Sciatic nerve (tissue), 2 donors: ENCODE results near the gene MRPS31. TPM values are rescaled to one million over a fixed set of nuclear protein-coding genes. Genes with fewer than 3 reads are reported as not detected.

ENCODE experiments used
- ATAC-seq: fragments of 200-7000 bp; cut with Tn5 transposase; one replicate; pipeline ENCODE4 v1.9.1; 2020; ENCODE audit warnings: mild to moderate bottlenecking, moderate library complexity
- DNase-seq: peaks from one replicate; pipeline ENCODE4 v3.0.0-alpha.2; 2020; ENCODE audit warnings: low spot score
- intact Hi-C: fragments of 100-400 bp; cut with DNase I; formaldehyde crosslinking; loops from one replicate; pipeline ENCODE4 v1.14.2; 2022
- total RNA-seq: library from RNA; stranded (reverse); fragmentation: NEBNext Ultra II Directional; extraction: Animal tissue kit (Norgen Biotek cat#: 25700); gene quantifications from one replicate; pipeline ENCODE4 v1.2.1, GENCODE V29; 2021
- donor health status: DM: no; HTN: no; CAD: no.
- donor health status: DM: no; HTN: no; CAD: no.

The MRPS31 gene
- 21.1 TPM for total RNA-seq

- DNase-seq = peak; percentile 95
- intact Hi-C loops = loop anchor here (10.0 kb wide), 1 partner anchor 294 kb away; the partner anchor contains the start of gene WBP4
- ATAC-seq = peak; percentile 99
Measured at GRCh38 chr13:40770934-40771618, at the start of gene MRPS31. MRPS31 (minus strand) TSS chr13:40771190; CDS start chr13:40771136, 54 bp downstream.

- ATAC-seq = no peak
- no peak for DNase-seq
- intact Hi-C loops = no loop called here
Measured at GRCh38 chr13:40819797-40820315, 48.9 kb upstream of the MRPS31 start.

DNA sequence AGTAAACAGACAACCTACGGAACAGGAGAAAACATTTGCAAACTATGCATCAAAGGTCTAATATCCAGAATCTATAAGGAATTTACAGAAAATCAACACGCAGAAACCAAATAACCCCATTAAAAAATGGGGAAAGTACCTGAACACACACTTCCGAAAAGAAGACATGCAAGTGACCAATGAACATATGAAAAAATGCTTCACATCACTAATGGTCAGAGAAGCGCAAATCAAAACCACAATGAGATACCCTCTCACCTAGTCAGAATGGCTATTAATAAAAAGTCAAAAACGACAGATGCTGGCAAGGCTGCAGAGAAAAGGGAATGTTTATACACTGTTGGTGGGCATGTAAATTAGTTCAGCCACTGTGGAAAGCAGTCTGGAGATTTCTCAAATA lies 47.9 kb upstream of the MRPS31 start:
- intact Hi-C loops = no loop called here
- ATAC-seq (no peak), DNase-seq (no peak)

- ATAC-seq (no peak), DNase-seq (no peak)
- intact Hi-C loops = no loop called here
Measured at GRCh38 chr13:40814803-40815202, 43.8 kb upstream of the MRPS31 start.

GRCh38 chr13:40813667-40814454 lies 42.9 kb upstream of the MRPS31 start:
- DNase-seq = no peak
- no peak for ATAC-seq
- intact Hi-C loops = no loop called here

- ATAC-seq (no peak), DNase-seq (no peak)
- intact Hi-C loops = no loop called here
Measured at GRCh38 chr13:40812724-40813445, 41.9 kb upstream of the MRPS31 start.

GRCh38 chr13:40812102-40812501 lies 41.1 kb upstream of the MRPS31 start:
- intact Hi-C loops = no loop called here
- ATAC-seq (no peak), DNase-seq (no peak)

- intact Hi-C loops = no loop called here
- ATAC-seq = no peak
- DNase-seq = no peak
Measured at GRCh38 chr13:40809471-40809870, 38.5 kb upstream of the MRPS31 start.

DNA sequence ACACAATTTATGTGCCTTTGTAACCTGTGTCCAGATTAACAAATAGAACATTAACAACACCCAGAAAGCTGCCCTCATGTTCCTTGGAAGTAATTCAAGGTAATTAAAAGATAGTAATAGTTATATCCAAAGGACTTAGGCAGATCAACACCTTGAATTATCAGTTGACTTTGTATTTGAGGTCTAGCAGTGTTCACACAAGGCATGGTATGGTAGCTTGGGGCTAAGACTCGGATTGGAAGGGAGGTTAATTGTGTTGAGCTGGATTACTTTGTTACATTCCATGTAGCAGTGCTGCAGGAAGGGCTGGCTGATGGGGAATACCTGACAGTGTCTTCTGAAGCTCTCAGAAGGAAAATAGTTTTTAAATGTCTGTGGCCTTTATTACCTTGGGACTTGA lies 35.3 kb upstream of the MRPS31 start:
- DNase-seq = no peak
- intact Hi-C loops = no loop called here
- ATAC-seq = no peak

- intact Hi-C loops = no loop called here
- DNase-seq = no peak
- no peak for ATAC-seq
Measured at GRCh38 chr13:40803316-40803715, 32.3 kb upstream of the MRPS31 start.

GRCh38 chr13:40801255-40802217 lies 30.5 kb upstream of the MRPS31 start:
- ATAC-seq (no peak), DNase-seq (no peak)
- intact Hi-C loops = no loop called here

DNA sequence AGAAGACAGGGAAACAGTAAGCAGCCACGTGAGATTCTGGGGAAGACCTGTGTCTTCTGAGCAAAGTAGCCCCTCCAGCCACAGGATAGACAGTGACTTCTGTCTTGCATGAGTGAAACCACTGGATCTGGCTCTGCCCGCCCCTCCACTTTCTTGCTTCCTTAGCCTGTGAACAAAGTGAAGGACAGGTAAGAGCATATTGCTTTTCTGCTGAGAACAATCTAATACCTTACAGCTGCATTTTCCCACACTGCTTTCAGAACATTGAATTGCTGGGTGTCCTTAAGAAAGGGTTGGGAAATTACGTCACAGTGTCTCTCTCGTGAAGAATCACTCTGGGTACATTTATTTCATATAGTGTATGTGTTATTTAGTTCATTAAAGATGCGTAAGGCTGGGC lies 29.6 kb upstream of the MRPS31 start:
- intact Hi-C loops = no loop called here
- no peak for ATAC-seq
- no peak for DNase-seq

GRCh38 chr13:40799508-40799907 lies 28.5 kb upstream of the MRPS31 start:
- no peak for ATAC-seq
- intact Hi-C loops = no loop called here
- DNase-seq = no peak

GRCh38 chr13:40798380-40798779 lies 27.4 kb upstream of the MRPS31 start:
- DNase-seq (no peak), ATAC-seq (no peak)
- intact Hi-C loops = no loop called here

DNA sequence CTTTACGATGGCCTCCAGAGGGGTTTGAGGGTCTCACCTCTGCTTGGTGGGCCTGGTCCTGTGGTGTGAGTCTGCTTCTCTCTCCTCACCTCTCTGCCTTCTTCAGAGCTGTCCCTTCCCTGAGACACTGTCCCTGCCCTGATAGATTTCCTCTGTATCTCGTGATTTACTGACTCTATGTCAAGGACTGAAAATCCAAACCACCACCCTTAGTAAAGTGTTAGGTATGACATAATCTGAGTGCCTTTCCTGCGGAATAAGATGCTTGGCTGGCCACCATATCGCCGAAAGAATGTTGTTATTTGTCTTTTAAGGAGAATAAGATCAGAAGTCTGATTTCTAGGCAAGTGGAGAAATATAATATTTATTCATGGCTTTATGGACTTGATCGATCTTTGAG lies 25.7 kb upstream of the MRPS31 start:
- intact Hi-C loops = no loop called here
- DNase-seq (no peak), ATAC-seq (no peak)

DNA sequence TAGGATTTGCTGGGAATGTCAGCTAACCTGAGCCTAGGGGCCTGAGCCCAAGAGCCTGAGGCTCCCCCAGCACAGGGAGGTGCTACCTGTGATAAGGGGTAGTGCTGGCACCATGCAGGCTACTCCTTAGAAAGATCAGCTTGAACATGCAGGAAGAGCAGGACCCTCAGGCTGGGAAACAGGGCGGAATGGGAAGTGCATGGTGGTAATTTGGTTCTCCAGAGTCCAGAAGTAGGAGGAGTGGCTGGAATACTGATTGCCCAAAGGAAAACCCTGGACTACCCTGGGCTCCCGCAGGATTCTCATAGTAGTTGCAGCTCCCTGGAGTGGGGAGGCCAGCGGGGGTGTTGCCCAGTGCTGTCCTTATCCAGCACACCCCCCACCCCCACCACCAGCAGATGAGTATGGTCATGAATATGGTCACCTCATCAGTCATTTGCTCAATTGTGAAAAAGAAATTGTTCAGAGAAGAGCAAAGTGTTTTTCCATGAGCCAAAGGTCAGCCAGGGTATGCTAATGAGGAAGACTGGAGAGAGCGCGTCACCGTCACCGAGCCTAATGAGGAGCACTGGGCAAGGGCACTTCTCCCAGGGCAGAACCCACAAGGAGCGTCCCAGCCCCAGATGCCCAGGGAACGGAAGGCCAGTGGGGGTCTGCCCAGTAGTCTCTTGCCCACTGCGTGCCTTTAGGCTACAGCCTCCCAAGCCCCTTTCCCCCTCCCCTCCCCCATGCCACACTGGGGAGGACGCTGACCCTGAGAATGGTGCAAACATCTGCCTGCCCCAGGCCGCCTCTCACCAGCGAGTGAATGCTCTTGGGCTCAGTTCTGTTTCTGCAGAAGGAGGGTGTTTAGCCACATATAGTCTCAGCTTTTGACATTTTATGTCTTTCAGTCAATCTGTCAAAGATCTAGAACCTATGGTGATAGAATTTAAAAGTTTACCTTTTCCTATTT lies 23.7 kb upstream of the MRPS31 start:
- ATAC-seq (no peak), DNase-seq (no peak)
- intact Hi-C loops = no loop called here

DNA sequence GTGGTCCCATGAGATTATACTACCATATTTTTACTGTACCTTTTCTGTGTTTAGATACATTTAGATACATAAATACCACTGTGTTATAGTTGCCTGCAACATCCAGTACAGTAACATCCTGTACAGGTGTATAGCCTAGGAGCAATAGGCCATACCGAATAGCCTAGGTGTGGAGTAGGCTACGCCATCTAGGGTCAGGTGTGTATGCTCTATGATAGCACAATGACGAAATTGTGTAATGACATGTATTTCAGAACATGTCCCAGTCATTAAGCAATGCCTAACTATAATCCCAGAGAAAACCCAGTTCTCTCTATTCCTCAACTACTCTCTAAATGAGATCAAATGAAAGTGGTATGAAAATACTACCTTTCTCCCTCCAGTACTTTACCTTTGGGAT lies 22.3 kb upstream of the MRPS31 start:
- DNase-seq (no peak), ATAC-seq (no peak)
- intact Hi-C loops = no loop called here
